ENCODE data around the gene PLCL1. TPM values are rescaled to one million over a fixed set of nuclear protein-coding genes. Genes with fewer than 3 reads are reported as not detected.

Gene PLCL1
- polyA plus RNA-seq, 3 donors = 0.69 to 1.4 (median 0.79) TPM

DNA sequence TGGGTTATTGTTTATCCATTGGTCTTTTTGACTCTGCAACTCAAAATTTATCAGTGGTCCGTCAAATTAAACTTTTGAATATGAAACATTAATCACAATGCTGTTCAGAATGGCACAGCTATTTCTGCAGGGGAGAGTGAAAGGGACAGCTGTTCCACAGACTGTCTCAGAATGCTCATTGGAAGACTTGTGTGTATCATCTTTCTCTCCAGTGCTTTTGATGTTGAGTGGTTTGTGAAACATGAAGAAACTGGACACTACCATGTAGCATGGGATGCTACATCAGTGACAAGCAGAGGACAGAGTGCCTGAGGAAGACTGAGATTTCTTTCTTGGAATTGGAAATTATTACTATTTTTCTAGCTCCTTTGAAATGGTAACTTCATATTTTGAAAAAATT is 115.7 kb downstream of the PLCL1 start:
- H3K27ac ChIP-seq (ENCODE audit: low read depth in 1 of 2, low read length in 2 of 2) = no peak overlapping the region
- no peaks in the 10 kb centered on the region for H3K36me3 ChIP-seq (replicated peaks in 1 of 2; ENCODE audit: control insufficient read depth in 1 of 2, insufficient read depth in 2 of 2, low read length in 2 of 2)
- H3K4me2 ChIP-seq (replicated peaks; ENCODE audit: extremely low read depth, low read length, poor library complexity, severe bottlenecking) = no peak overlapping the region
- H3K27me3 ChIP-seq (ENCODE audit: control insufficient read depth in 2 of 2, insufficient read depth in 2 of 2, low read length in 2 of 2) = no peaks in the 10 kb centered on the region
- no peak for DNase-seq
- peaks cover 13 to 15% of the 10 kb centered on the region in 2 donors for H3K4me1 ChIP-seq (ENCODE audit: control insufficient read depth in 1 of 2, insufficient read depth in 2 of 2, low read length in 2 of 2)
- H4K20me1 ChIP-seq (ENCODE audit: insufficient read depth, low read length) = no peaks in the 10 kb centered on the region
- no peak overlapping the region for H2AFZ ChIP-seq (ENCODE audit: insufficient read depth, low read depth, low read length, poor library complexity, severe bottlenecking)
- intact Hi-C loops (cut with micrococcal nuclease) = no loop called here
- WGBS (ENCODE audit: insufficient coverage) = no CpG with 5 or more reads among the region's 1 CpG
- no peaks in the 10 kb centered on the region for H3K36me3 Mint-ChIP-seq
- no peak overlapping the region for H3K4me3 Mint-ChIP-seq
- no peak for TF ChIP-seq CTCF (IDR thresholded peaks at IDR 0.05)
- H3K4me1 Mint-ChIP-seq = peaks cover 22% of the 10 kb centered on the region
- H3K9ac ChIP-seq (ENCODE audit: insufficient read depth, low read length, poor library complexity, severe bottlenecking) = no peak overlapping the region
- no peaks in the 10 kb centered on the region for H3K79me2 ChIP-seq (ENCODE audit: insufficient read depth, low read length)
- peaks cover 0 to 16% (median 12%) of the 10 kb centered on the region in 7 donors for H3K9me3 Mint-ChIP-seq
- H3K27me3 Mint-ChIP-seq (ENCODE audit: low read depth in 3 of 3) = peaks cover 0 to under 1% (median 0%) of the 10 kb centered on the region in 3 donors
- no peak overlapping the region for H3K4me3 ChIP-seq (replicated peaks in 1 of 3; ENCODE audit: low read depth in 2 of 3, low read length in 3 of 3)
- H3K9me3 ChIP-seq (replicated peaks in 1 of 2; ENCODE audit: control insufficient read depth in 1 of 2, insufficient read depth in 1 of 2, low read length in 2 of 2) = peaks cover 5% of the 10 kb centered on the region in 2 donors
- H3K27ac Mint-ChIP-seq = no peak overlapping the region

DNA sequence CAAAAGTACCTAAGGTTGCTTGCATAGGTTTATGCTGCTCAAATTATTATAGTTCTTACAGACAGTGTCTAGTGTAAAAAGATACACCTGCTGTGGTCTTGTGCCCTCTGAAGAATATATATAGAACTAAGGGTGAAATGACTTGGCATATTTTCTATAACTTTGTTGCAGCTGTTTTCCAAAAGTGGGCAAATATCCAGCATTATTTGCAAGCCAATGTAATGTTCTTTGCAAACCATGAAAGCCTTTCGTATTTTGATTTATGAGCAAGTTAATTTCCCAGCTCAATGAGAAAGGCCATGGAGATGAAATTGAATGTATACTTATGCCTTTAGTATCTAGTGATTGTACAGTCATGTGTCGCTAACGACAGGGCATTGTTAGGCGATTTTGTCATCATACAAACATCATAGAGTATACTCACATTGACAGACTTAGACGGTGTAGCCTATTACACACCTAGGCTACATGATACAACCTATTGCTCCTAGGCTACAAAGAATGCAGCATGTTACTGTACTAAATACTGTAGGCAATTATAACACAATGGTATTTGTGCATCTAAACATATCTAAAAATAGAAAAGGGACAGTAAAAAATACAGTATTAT is 116.3 kb downstream of the PLCL1 start:
- Mint-ChIP-seq H3K4me1 (peaks cover 16% of the 10 kb centered on the region), H3K4me3 (no peak overlapping the region), H3K27me3 (ENCODE audit: low read depth in 3 of 3) (no peaks in the 10 kb centered on the region), H3K9me3 (peaks cover 0 to 17% (median 12%) of the 10 kb centered on the region in 7 donors), H3K36me3 (no peaks in the 10 kb centered on the region), H3K27ac (no peak overlapping the region)
- intact Hi-C loops (cut with micrococcal nuclease) = no loop called here
- Histone ChIP-seq H3K36me3 (replicated peaks in 1 of 2; ENCODE audit: control insufficient read depth in 1 of 2, insufficient read depth in 2 of 2, low read length in 2 of 2) (no peaks in the 10 kb centered on the region), H2AFZ (ENCODE audit: insufficient read depth, low read depth, low read length, poor library complexity, severe bottlenecking) (no peak overlapping the region), H3K4me1 (ENCODE audit: control insufficient read depth in 1 of 2, insufficient read depth in 2 of 2, low read length in 2 of 2) (peaks cover 7 to 9% of the 10 kb centered on the region in 2 donors), H3K27ac (ENCODE audit: low read depth in 1 of 2, low read length in 2 of 2) (no peak overlapping the region), H3K9ac (ENCODE audit: insufficient read depth, low read length, poor library complexity, severe bottlenecking) (no peak overlapping the region), H3K27me3 (ENCODE audit: control insufficient read depth in 2 of 2, insufficient read depth in 2 of 2, low read length in 2 of 2) (no peaks in the 10 kb centered on the region), H3K79me2 (ENCODE audit: insufficient read depth, low read length) (no peaks in the 10 kb centered on the region), H4K20me1 (ENCODE audit: insufficient read depth, low read length) (no peaks in the 10 kb centered on the region), H3K9me3 (replicated peaks in 1 of 2; ENCODE audit: control insufficient read depth in 1 of 2, insufficient read depth in 1 of 2, low read length in 2 of 2) (peaks cover 5% of the 10 kb centered on the region in 2 donors), H3K4me2 (replicated peaks; ENCODE audit: extremely low read depth, low read length, poor library complexity, severe bottlenecking) (no peak overlapping the region), H3K4me3 (replicated peaks in 1 of 3; ENCODE audit: low read depth in 2 of 3, low read length in 3 of 3) (no peak overlapping the region)
- no peak for DNase-seq
- 100% methylated on average over 2 of the region's 5 CpGs for WGBS (ENCODE audit: insufficient coverage)
- TF ChIP-seq CTCF (IDR thresholded peaks at IDR 0.05) = no peak

Measured in CD14-positive monocyte (primary cell).